HG02763 (cell line): ENCODE results near the gene MNT.
A peak's percentile ranks its signal among the peaks of the same experiment; 100 is the strongest.
"Not testable (repeated sequence)": the region's sequence is repeated elsewhere in the genome, so short reads cannot be mapped to it uniquely, and the experiment has no call there.

ENCODE experiments used
- ATAC-seq: cut with Tn5 transposase; IDR thresholded peaks from one replicate; pipeline ENCODE4 v1.9.1; 2021; ENCODE audit warnings: mild to moderate bottlenecking, moderate library complexity; ENCODE audit not compliant: unreplicated experiment

MNT gene

GRCh38 chr17:2400877-2401425 lies at the start of gene MNT:
TSS of gene MNT (minus strand) at chr17:2401060. CDS start at chr17:2400712, 348 bp downstream.
- ATAC-seq = peak; percentile 39

- no peak for ATAC-seq
These were observed 49.3 kb upstream of the MNT start for GRCh38 chr17:2450016-2450650.

- no peak for ATAC-seq
These were observed 48.6 kb upstream of the MNT start for GRCh38 chr17:2449486-2449885.

- ATAC-seq = not testable (repeated sequence)
These were observed 46.6 kb upstream of the MNT start for GRCh38 chr17:2447479-2447878.

- no peak for ATAC-seq
These were observed 44.8 kb upstream of the MNT start for GRCh38 chr17:2445638-2446037.

GRCh38 chr17:2444382-2444781 lies 43.5 kb upstream of the MNT start:
- no peak for ATAC-seq

GRCh38 chr17:2442166-2442565 lies 41.3 kb upstream of the MNT start:
- ATAC-seq = no peak

- no peak for ATAC-seq
These were observed 40.1 kb upstream of the MNT start for GRCh38 chr17:2440930-2441329.

GRCh38 chr17:2439997-2440396 lies 39.1 kb upstream of the MNT start:
- not testable (repeated sequence) for ATAC-seq

GRCh38 chr17:2438823-2439222 lies 38.0 kb upstream of the MNT start:
- no peak for ATAC-seq

GRCh38 chr17:2436316-2436905 lies 35.6 kb upstream of the MNT start:
- no peak for ATAC-seq

- ATAC-seq = no peak
These were observed 35.0 kb upstream of the MNT start for GRCh38 chr17:2435862-2436261.

GRCh38 chr17:2435181-2435741 lies 34.4 kb upstream of the MNT start:
- ATAC-seq = no peak

- ATAC-seq = no peak
These were observed 32.8 kb upstream of the MNT start for GRCh38 chr17:2433696-2434095.

- no peak for ATAC-seq
These were observed 27.1 kb upstream of the MNT start for GRCh38 chr17:2427910-2428309.

- no peak for ATAC-seq
These were observed 26.4 kb upstream of the MNT start for GRCh38 chr17:2427215-2427614.

- ATAC-seq = no peak
These were observed 22.4 kb upstream of the MNT start for GRCh38 chr17:2423271-2423670.

GRCh38 chr17:2421315-2422147 lies 20.7 kb upstream of the MNT start:
- ATAC-seq = no peak

GRCh38 chr17:2420176-2420575 lies 19.3 kb upstream of the MNT start:
- ATAC-seq = no peak

- no peak for ATAC-seq
These were observed 18.6 kb upstream of the MNT start for GRCh38 chr17:2419486-2419885.

- ATAC-seq = no peak
These were observed 17.7 kb upstream of the MNT start for GRCh38 chr17:2418572-2418971.
